ENCODE data around the gene TMEM161B. TPM values are rescaled to one million over a fixed set of nuclear protein-coding genes. Genes with fewer than 3 reads are reported as not detected.

Gene TMEM161B
- total RNA-seq, 2 donors from 2014 or later, result 6.4 to 11.7 TPM

DNA sequence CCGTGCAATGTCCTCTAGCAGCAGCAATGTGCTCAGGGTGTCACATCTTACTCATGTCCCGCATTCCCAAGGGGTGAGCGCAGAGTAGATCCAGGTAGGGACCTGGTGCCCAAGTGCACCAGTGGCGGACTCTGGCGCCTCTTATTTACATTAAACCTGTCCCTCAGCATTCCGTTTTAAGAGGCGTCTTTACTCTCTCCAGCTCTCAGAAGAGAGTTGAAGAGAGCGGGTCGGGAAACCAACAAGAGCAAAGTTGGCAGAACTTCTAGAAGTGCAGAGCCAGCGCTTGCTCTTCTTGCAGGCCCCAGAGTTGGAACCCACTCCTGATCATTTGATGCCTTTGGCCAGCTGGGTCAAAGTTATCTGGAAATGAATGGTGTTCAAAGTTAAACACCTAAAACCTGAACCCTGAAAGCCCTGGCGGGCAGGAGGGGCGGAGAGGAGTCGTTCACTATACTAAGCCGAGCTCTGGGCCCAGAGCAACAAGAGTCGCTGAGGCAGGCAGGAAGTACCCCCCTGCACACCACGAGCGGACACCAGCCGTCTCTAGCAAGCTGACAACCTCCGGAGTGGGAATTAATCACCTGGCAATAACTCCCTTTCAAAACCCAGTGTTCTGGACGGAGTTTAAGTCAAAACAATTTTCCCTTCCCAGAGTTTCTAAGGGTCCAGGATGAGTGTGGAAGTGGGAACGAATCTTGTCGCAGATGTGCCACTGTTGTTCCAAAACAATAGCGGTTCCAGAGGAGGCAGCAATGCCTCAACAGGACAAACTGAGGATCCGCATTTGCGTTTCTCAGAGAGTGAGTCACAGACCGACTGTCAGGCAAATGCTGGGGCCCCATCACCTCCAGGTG, 122.8 kb downstream of the TMEM161B start:
- no peak for DNase-seq (ENCODE audit: low spot score)
- Histone ChIP-seq H3K4me3 (peak overlapping the region in 1 of 2 donors; percentile 17), H3K4me1 (peaks cover 0 to 44% of the 10 kb centered on the region in 2 donors), H3K27me3 (peaks cover 4 to 19% of the 10 kb centered on the region in 2 donors), H3K36me3 (no peaks in the 10 kb centered on the region), H3K27ac (no peak overlapping the region), H3K9me3 (peaks cover 0 to 6% of the 10 kb centered on the region in 2 donors)
- TF ChIP-seq, protein P1, sequence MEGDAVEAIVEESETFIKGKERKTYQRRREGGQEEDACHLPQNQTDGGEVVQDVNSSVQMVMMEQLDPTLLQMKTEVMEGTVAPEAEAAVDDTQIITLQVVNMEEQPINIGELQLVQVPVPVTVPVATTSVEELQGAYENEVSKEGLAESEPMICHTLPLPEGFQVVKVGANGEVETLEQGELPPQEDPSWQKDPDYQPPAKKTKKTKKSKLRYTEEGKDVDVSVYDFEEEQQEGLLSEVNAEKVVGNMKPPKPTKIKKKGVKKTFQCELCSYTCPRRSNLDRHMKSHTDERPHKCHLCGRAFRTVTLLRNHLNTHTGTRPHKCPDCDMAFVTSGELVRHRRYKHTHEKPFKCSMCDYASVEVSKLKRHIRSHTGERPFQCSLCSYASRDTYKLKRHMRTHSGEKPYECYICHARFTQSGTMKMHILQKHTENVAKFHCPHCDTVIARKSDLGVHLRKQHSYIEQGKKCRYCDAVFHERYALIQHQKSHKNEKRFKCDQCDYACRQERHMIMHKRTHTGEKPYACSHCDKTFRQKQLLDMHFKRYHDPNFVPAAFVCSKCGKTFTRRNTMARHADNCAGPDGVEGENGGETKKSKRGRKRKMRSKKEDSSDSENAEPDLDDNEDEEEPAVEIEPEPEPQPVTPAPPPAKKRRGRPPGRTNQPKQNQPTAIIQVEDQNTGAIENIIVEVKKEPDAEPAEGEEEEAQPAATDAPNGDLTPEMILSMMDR (IDR thresholded peaks at IDR 0.05), result no peak

DNA sequence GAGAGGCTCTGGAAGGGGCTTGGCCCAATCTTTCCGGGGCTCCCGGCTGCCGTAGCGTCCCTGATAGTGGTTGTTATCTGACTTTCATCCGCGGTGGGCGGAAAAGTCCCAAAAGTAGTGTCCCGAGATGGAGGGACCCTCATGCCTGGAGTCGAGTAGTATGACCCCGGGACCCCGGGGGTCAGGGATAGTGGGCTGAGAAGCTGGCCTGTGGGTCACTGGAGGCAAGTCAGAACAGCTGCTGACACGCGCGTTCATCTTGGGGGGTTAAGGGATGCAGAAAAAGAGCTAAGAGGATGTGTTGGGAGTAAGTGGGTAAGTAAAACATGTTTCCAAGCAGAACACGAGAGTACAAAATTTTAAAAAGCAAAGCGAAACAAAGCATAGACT, 123.4 kb downstream of the TMEM161B start:
- H3K4me1 ChIP-seq, result peaks cover 0 to 50% of the 10 kb centered on the region in 2 donors
- no peak overlapping the region for H3K27ac ChIP-seq
- peaks cover 4 to 19% of the 10 kb centered on the region in 2 donors for H3K27me3 ChIP-seq

More for the DNA sequence above, 123.4 kb downstream of the TMEM161B start:
- no peak for DNase-seq (ENCODE audit: low spot score)
- TF ChIP-seq, protein P1 (IDR thresholded peaks at IDR 0.05), result no peak
- no peaks in the 10 kb centered on the region for H3K36me3 ChIP-seq
- peak overlapping the region in 1 of 2 donors; percentile 17 for H3K4me3 ChIP-seq
- H3K9me3 ChIP-seq, result peaks cover 0 to under 1% of the 10 kb centered on the region in 2 donors
